ENCODE results near the gene TFCP2. TPM values are rescaled to one million over a fixed set of nuclear protein-coding genes. Genes with fewer than 3 reads are reported as not detected.

The TFCP2 gene
- total RNA-seq, 4 donors from 2014 or later = 13.5 to 20.5 (median 15.4) TPM

- in situ Hi-C loops (cut with MboI; ENCODE audit: low pct_ligation_motif_present in 1 of 4, low pct_unique_long_range_greater_than_20kb in 1 of 4, low sequenced_read_pairs in 3 of 4) (no loop called here), intact Hi-C loops (cut with DNase I; ENCODE audit: low total_unique reads) (no loop called here)
- TF ChIP-seq CTCF (IDR thresholded peaks at IDR 0.05) (no peak), POLR2A (IDR thresholded peaks at IDR 0.05) (no peak), EP300 (IDR thresholded peaks at IDR 0.05; ENCODE audit: low read depth) (no peak), POLR2AphosphoS5 (IDR thresholded peaks at IDR 0.05) (no peak)
- no peaks in the 10 kb centered on the region for H3K9me3 ChIP-seq
- H3K36me3 ChIP-seq = no peaks in the 10 kb centered on the region
- H3K27ac ChIP-seq = no peak overlapping the region
- 83 to 84% methylated on average over 1 of the region's 1 CpG for WGBS, 2 donors (ENCODE audit: low coverage in 1 of 2)
- peaks cover 0 to 2% (median 0%) of the 10 kb centered on the region in 4 donors for H3K4me1 ChIP-seq
- no peak overlapping the region for H3K4me3 ChIP-seq
- no peak for DNase-seq
- H3K27me3 ChIP-seq = no peaks in the 10 kb centered on the region
Observed at GRCh38 chr12:51147309-51147708, 25.6 kb downstream of the TFCP2 start.

GRCh38 chr12:51139292-51139844 lies 33.6 kb downstream of the TFCP2 start:
- no peak for TF ChIP-seq POLR2AphosphoS5 (IDR thresholded peaks at IDR 0.05)
- no peak for TF ChIP-seq CTCF (IDR thresholded peaks at IDR 0.05)
- TF ChIP-seq POLR2A (IDR thresholded peaks at IDR 0.05) = no peak
- TF ChIP-seq EP300 (IDR thresholded peaks at IDR 0.05; ENCODE audit: low read depth) = no peak
- intact Hi-C loops (cut with DNase I; ENCODE audit: low total_unique reads) (no loop called here), in situ Hi-C loops (cut with MboI; ENCODE audit: low pct_ligation_motif_present in 1 of 4, low pct_unique_long_range_greater_than_20kb in 1 of 4, low sequenced_read_pairs in 3 of 4) (no loop called here)
- Histone ChIP-seq H3K4me3 (no peak overlapping the region), H3K36me3 (peaks cover 0 to 13% (median 0%) of the 10 kb centered on the region in 4 donors), H3K9me3 (no peaks in the 10 kb centered on the region), H3K27me3 (no peaks in the 10 kb centered on the region), H3K27ac (no peak overlapping the region), H3K4me1 (no peaks in the 10 kb centered on the region)
- WGBS, 2 donors (ENCODE audit: low coverage in 1 of 2) = 94 to 99% methylated on average over 3 of the region's 3 CpGs
- DNase-seq = no peak

GRCh38 chr12:51132693-51133092 lies 40.2 kb downstream of the TFCP2 start:
- Histone ChIP-seq H3K9me3 (no peaks in the 10 kb centered on the region), H3K36me3 (peaks cover 0 to 6% (median 0%) of the 10 kb centered on the region in 4 donors), H3K4me3 (no peak overlapping the region), H3K27ac (no peak overlapping the region), H3K27me3 (no peaks in the 10 kb centered on the region), H3K4me1 (peaks cover 0 to 15% (median 0%) of the 10 kb centered on the region in 4 donors)
- intact Hi-C loops (cut with DNase I; ENCODE audit: low total_unique reads) (no loop called here), in situ Hi-C loops (cut with MboI; ENCODE audit: low pct_ligation_motif_present in 1 of 4, low pct_unique_long_range_greater_than_20kb in 1 of 4, low sequenced_read_pairs in 3 of 4) (no loop called here)
- DNase-seq = no peak
- no peak for TF ChIP-seq EP300 (IDR thresholded peaks at IDR 0.05; ENCODE audit: low read depth)
- TF ChIP-seq POLR2AphosphoS5 (IDR thresholded peaks at IDR 0.05) = no peak
- 66 to 86% methylated on average over 1 to 5 of the region's 5 CpGs for WGBS, 2 donors (ENCODE audit: low coverage in 1 of 2)

- WGBS, 2 donors (ENCODE audit: low coverage in 1 of 2) = 75 to 92% methylated on average over 2 to 5 of the region's 5 CpGs
- in situ Hi-C loops (cut with MboI; ENCODE audit: low pct_ligation_motif_present in 1 of 4, low pct_unique_long_range_greater_than_20kb in 1 of 4, low sequenced_read_pairs in 3 of 4) (no loop called here), intact Hi-C loops (cut with DNase I; ENCODE audit: low total_unique reads) (no loop called here)
- Histone ChIP-seq H3K4me1 (peaks cover 0 to 15% (median 0%) of the 10 kb centered on the region in 4 donors), H3K36me3 (no peaks in the 10 kb centered on the region), H3K9me3 (no peaks in the 10 kb centered on the region), H3K27ac (no peak overlapping the region), H3K4me3 (no peak overlapping the region), H3K27me3 (no peaks in the 10 kb centered on the region)
- TF ChIP-seq POLR2A (IDR thresholded peaks at IDR 0.05) (no peak), POLR2AphosphoS5 (IDR thresholded peaks at IDR 0.05) (no peak), EP300 (IDR thresholded peaks at IDR 0.05; ENCODE audit: low read depth) (no peak), CTCF (IDR thresholded peaks at IDR 0.05) (no peak)
- DNase-seq = no peak
Observed at GRCh38 chr12:51131745-51132521, 41.0 kb downstream of the TFCP2 start.

Measured in transverse colon (tissue), 4 donors.